ENCODE results near the gene TFF3. TPM values are rescaled to one million over a fixed set of nuclear protein-coding genes. Genes with fewer than 3 reads are reported as not detected.

The TFF3 gene
- total and polyA plus RNA-seq, 10 of the 15 experiments (the other 5 are each of a cell fraction or from before 2014, with no cell fraction given): not detected

GRCh38 chr21:42301371-42302075 is 13.7 kb downstream of the TFF3 start:
- no peak overlapping the region for H3K4me3 ChIP-seq
- SMC1A ChIA-PET (ENCODE audit: uncharacterized antibody, unreplicated experiment): interaction anchor here (1.0 to 2.2 kb wide), 4 partner anchors 8 to 137 kb away, joined by 3 to 7 read pairs (median 5); no protein-coding TSS in a partner anchor
- no peak overlapping the region for H3K4me2 ChIP-seq (ENCODE audit: control insufficient read depth, insufficient read depth)
- H3K27ac ChIP-seq (ENCODE audit: control insufficient read depth, insufficient read depth): no peak overlapping the region
- DNase-seq (ENCODE audit: low read depth, low spot score): no peak
- no peak overlapping the region for H2AFZ ChIP-seq (ENCODE audit: control insufficient read depth, low read depth, low read length)
- H3K27me3 ChIP-seq (replicated peaks in 1 of 2; ENCODE audit: control insufficient read depth in 2 of 2, insufficient read depth in 2 of 2, low read length in 1 of 2): no peaks in the 10 kb centered on the region; a peak in 1 of 4 replicates
- intact Hi-C loops (cut with micrococcal nuclease; ENCODE audit: unreplicated experiment): no loop called here
- in situ Hi-C loops (cut with MboI): no loop called here
- POLR2A ChIA-PET: interaction anchor here (0.5 kb wide), 1 partner anchor 141 kb away, joined by 3 read pairs; no protein-coding TSS in a partner anchor
- no peaks in the 10 kb centered on the region for H3K79me2 ChIP-seq (ENCODE audit: control insufficient read depth, insufficient read depth, low read length)
- H3K4me1 ChIP-seq (ENCODE audit: control insufficient read depth, insufficient read depth, low read length): no peaks in the 10 kb centered on the region
- CTCF ChIA-PET: interaction anchor here (0.9 to 1.7 kb wide), 4 partner anchors 9 to 156 kb away, joined by 3 to 12 read pairs (median 5); no protein-coding TSS in a partner anchor
- H3K9ac ChIP-seq (ENCODE audit: control insufficient read depth, insufficient read depth, low read length): no peak overlapping the region
- no peaks in the 10 kb centered on the region for H3K9me3 ChIP-seq (replicated peaks; ENCODE audit: control insufficient read depth, insufficient read depth, low read length)
- FAIRE-seq: no peak
- WGBS (ENCODE audit: insufficient coverage, insufficient replicate concordance, low lambda C conversion rate, missing lambda C conversion rate): 58% methylated on average over 20 of the region's 20 CpGs
- no peak for ATAC-seq
- no peaks in the 10 kb centered on the region for H4K20me1 ChIP-seq (ENCODE audit: control insufficient read depth, insufficient read depth)
- no peaks in the 10 kb centered on the region for H3K36me3 ChIP-seq (ENCODE audit: control insufficient read depth in 2 of 2, insufficient read depth in 2 of 2, low read length in 1 of 2)
- RAD21 ChIA-PET (ENCODE audit: unreplicated experiment): interaction anchor here (1.2 to 1.7 kb wide), 4 partner anchors 16 to 133 kb away, joined by 3 to 4 read pairs (median 4); partner anchors contain the start of gene ABCG1
- no TSS peak for BruUV-seq (replicated peaks)
- TF ChIP-seq ZNF592 (IDR thresholded peaks at IDR 0.05): no peak
- no peak for TF ChIP-seq YBX1 (IDR thresholded peaks at IDR 0.05)
- no peak for TF ChIP-seq BACH1 (IDR thresholded peaks at IDR 0.05; ENCODE audit: borderline replicate concordance)
- TF ChIP-seq STAT3 (IDR thresholded peaks at IDR 0.05; ENCODE audit: low read depth, low read length): no peak
- no peak for TF ChIP-seq MYB (IDR thresholded peaks at IDR 0.05; ENCODE audit: borderline replicate concordance, low read depth, low read length)
- no peak for TF ChIP-seq NFXL1 (IDR thresholded peaks at IDR 0.05; ENCODE audit: borderline replicate concordance)
- no peak for TF ChIP-seq IKZF2 (IDR thresholded peaks at IDR 0.05)
- TF ChIP-seq WRNIP1 (IDR thresholded peaks at IDR 0.05; ENCODE audit: borderline replicate concordance, low read depth, low read length): no peak
- TF ChIP-seq ETV6 (conservative IDR thresholded peaks at IDR 0.05 in 1 of 2, IDR thresholded peaks at IDR 0.05 in 1 of 2; ENCODE audit: borderline replicate concordance in 1 of 2, low read depth in 1 of 2): no peak
- TF ChIP-seq HDAC6 (IDR thresholded peaks at IDR 0.05; ENCODE audit: unreplicated experiment): no peak
- TF ChIP-seq RAD51 (IDR thresholded peaks at IDR 0.05): no peak
- no peak for TF ChIP-seq SP1 (IDR thresholded peaks at IDR 0.05; ENCODE audit: low read depth, low read length)
- no peak for TF ChIP-seq CUX1 (IDR thresholded peaks at IDR 0.05; ENCODE audit: insufficient replicate concordance, low read depth, low read length)
- no peak for TF ChIP-seq SUPT20H (IDR thresholded peaks at IDR 0.05; ENCODE audit: borderline replicate concordance, control insufficient read depth, low read depth, low read length)
- no peak for TF ChIP-seq EED (IDR thresholded peaks at IDR 0.05; ENCODE audit: low read depth)

Measured in GM12878 (cell line).